MCF 10A (cell line): ENCODE measurements around the gene E2F7. TPM values are rescaled to one million over a fixed set of nuclear protein-coding genes. Genes with fewer than 3 reads are reported as not detected.

Source experiments
- BruUV-seq: library from RNA; stranded (reverse); fragments of 400-500 nt; replicated peaks from 2 replicates; lab custom pipeline; 2021; lab: Mats Ljungman, UMichigan
- CTCF ChIA-PET: fragments of 300-600 bp; sonication (Branson Sonifier 250); formaldehyde crosslinking; extraction: SDS; loops from one replicate; lab custom pipeline; 2021; ENCODE audit warnings: antibody characterized with exemption, inconsistent platforms; lab: Yijun Ruan, JAX
- POLR2A ChIA-PET: fragments of 300-600, 350-650 bp; sonication (Branson Sonifier 250); formaldehyde crosslinking; extraction: SDS; loops from one replicate; lab custom pipeline; 2020; ENCODE audit warnings: antibody characterized with exemption, inconsistent platforms; lab: Yijun Ruan, JAX
- DNase-seq: peaks from one replicate; pipeline ENCODE4 v3.0.0-alpha.2; 2018; ENCODE audit not compliant: unreplicated experiment
- H3K27ac Mint-ChIP-seq: one replicate; pipeline ENCODE4 v1.8.0; 2022; ENCODE audit warnings: mild to moderate bottlenecking, low read depth, mixed read lengths; ENCODE audit not compliant: unreplicated experiment
- H3K27me3 Mint-ChIP-seq: one replicate; pipeline ENCODE4 v1.8.0; 2022; ENCODE audit warnings: mixed read lengths; ENCODE audit not compliant: insufficient read depth, unreplicated experiment
- H3K36me3 Mint-ChIP-seq: one replicate; pipeline ENCODE4 v1.8.0; 2022; ENCODE audit warnings: mild to moderate bottlenecking, moderate library complexity, mixed read lengths; ENCODE audit not compliant: insufficient read depth, unreplicated experiment
- H3K4me1 Mint-ChIP-seq: one replicate; pipeline ENCODE4 v1.8.0; 2022; ENCODE audit warnings: mixed read lengths; ENCODE audit not compliant: insufficient read depth, unreplicated experiment
- H3K4me3 Mint-ChIP-seq: one replicate; pipeline ENCODE4 v1.8.0; 2022; ENCODE audit warnings: mild to moderate bottlenecking, moderate library complexity, mixed read lengths; ENCODE audit not compliant: unreplicated experiment
- H3K9me3 Mint-ChIP-seq: one replicate; pipeline ENCODE4 v1.8.0; 2022; ENCODE audit warnings: mixed read lengths; ENCODE audit not compliant: unreplicated experiment
- intact Hi-C: fragments of 100-400 bp; cut with micrococcal nuclease; formaldehyde crosslinking; loops from 2 replicates; pipeline ENCODE4 v1.14.1; 2022
- total RNA-seq: library from RNA; stranded (reverse); gene quantifications from 2 replicates; pipeline ENCODE4 v1.2.3, GENCODE V29; 2022
- TF ChIP-seq, protein P1 (sequence below): fragments of 200-600 bp; IDR thresholded peaks from one replicate; pipeline ENCODE4 v1.8.0; 2022; ENCODE audit warnings: antibody characterized with exemption, mild to moderate bottlenecking; ENCODE audit not compliant: unreplicated experiment

Gene E2F7
- total RNA-seq, 1 experiment from 2014 or later = 34.4 TPM

DNA sequence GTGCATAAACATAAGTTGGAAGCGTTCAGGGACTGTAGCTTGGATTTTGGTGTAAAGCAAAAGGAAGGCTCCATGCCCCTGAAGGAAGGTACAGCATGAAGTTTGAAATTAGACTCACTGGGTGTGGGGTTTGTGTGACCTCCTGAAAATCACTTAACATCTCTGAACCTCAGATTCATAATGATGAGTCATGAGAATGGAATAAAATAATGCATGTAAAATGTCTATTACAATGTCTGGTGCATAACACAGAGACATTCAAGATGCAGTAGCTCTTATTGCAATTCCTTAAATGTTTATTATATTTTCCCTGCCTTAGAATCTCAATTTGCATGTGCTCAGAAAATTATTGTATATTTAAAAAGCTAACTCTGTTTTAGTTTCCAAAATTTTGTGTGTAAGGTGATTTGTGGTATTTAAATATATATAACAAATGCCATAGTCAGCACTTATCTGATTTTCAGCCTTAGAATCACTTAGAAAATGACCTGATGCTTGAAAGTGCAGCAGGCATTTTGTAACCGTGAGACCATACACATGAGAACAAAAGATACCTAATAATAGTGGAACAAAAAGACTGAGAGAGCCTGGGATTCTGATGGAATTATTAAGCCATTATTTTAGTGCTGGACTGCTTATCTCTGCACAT is 66.3 kb downstream of the E2F7 start:
- no peaks in the 10 kb centered on the region for H3K27me3 Mint-ChIP-seq
- H3K9me3 Mint-ChIP-seq = no peaks in the 10 kb centered on the region
- H3K27ac Mint-ChIP-seq = no peak overlapping the region
- H3K4me3 Mint-ChIP-seq = no peak overlapping the region
- TF ChIP-seq, protein P1, sequence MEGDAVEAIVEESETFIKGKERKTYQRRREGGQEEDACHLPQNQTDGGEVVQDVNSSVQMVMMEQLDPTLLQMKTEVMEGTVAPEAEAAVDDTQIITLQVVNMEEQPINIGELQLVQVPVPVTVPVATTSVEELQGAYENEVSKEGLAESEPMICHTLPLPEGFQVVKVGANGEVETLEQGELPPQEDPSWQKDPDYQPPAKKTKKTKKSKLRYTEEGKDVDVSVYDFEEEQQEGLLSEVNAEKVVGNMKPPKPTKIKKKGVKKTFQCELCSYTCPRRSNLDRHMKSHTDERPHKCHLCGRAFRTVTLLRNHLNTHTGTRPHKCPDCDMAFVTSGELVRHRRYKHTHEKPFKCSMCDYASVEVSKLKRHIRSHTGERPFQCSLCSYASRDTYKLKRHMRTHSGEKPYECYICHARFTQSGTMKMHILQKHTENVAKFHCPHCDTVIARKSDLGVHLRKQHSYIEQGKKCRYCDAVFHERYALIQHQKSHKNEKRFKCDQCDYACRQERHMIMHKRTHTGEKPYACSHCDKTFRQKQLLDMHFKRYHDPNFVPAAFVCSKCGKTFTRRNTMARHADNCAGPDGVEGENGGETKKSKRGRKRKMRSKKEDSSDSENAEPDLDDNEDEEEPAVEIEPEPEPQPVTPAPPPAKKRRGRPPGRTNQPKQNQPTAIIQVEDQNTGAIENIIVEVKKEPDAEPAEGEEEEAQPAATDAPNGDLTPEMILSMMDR = no peak
- no TSS peak for BruUV-seq
- ChIA-PET POLR2A (no interaction called here), CTCF (interaction anchor here (7.1 kb wide), 1 partner anchor 11 kb away, joined by 50 read pairs; no protein-coding TSS in a partner anchor)
- no peak for DNase-seq
- intact Hi-C loops = no loop called here
- no peaks in the 10 kb centered on the region for H3K36me3 Mint-ChIP-seq
- H3K4me1 Mint-ChIP-seq = no peaks in the 10 kb centered on the region

DNA sequence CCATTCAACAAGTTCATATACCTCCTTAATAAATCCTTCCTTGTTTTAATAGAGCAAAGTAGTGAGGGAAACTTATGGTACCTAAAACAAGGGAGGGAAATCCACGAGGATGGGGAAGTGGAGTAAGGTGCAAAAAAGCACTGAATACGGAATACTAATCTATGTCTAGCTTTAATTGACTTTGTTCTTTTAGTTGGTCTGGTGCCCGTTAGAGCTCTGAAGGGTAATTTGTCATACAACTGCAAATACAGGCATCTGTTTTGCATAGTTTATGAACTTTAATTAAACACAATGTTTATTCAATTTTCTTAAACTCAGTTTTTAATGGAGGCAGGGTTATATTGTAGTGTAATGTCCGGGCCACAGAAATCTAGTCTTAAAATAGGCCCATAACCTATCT is 67.0 kb downstream of the E2F7 start:
- H3K9me3 Mint-ChIP-seq = no peaks in the 10 kb centered on the region
- no TSS peak for BruUV-seq
- POLR2A ChIA-PET = no interaction called here

DNA sequence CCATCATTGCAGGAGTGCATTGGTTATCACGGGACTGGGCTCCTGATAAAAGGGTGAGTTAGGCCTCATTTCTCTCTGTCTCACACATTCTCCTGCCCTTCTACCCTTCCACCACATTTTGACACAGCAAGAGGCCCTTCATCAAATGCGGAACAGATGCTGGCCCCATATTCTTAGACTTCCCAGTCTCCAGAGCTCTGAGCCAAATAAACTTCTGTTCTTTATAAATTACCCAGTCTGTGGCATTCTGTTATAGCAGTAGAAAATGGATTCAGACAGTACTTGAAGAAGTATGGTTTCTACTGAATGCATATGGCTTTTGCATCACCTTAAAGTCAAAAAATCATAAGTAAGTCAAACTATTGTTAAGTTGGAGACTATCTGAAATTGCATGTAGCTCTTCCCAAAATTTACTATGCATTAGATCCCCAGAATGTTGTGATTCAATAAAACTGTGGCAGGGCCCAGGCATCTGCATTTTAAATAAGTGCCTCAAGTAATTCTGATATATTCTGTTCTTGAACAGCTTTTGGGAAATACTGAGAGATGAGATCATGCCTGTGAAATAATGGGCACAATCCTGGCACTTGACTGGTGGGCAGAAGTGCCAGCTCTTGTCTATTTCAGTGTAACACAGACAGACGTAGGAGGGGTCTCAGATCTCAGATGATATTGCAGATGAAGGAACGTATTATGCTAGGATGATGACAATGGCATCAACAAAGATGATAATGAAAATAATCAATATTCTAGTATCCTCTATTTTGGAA is 68.2 kb downstream of the E2F7 start:
- Mint-ChIP-seq H3K36me3 (no peaks in the 10 kb centered on the region), H3K27me3 (no peaks in the 10 kb centered on the region), H3K4me3 (no peak overlapping the region), H3K27ac (no peak overlapping the region), H3K4me1 (no peaks in the 10 kb centered on the region), H3K9me3 (no peaks in the 10 kb centered on the region)
- CTCF ChIA-PET = interaction anchor here (0.7 to 7.1 kb wide), 3 partner anchors 13 to 446 kb away, joined by 3 to 50 read pairs (median 3); no protein-coding TSS in a partner anchor
- no TSS peak for BruUV-seq
- TF ChIP-seq, protein P1 = no peak
- no peak for DNase-seq
- POLR2A ChIA-PET = no interaction called here
- intact Hi-C loops = no loop called here

More for the DNA sequence above, 67.0 kb downstream of the E2F7 start:
- no peaks in the 10 kb centered on the region for H3K27me3 Mint-ChIP-seq
- no peak overlapping the region for H3K4me3 Mint-ChIP-seq
- H3K4me1 Mint-ChIP-seq = no peaks in the 10 kb centered on the region
- H3K27ac Mint-ChIP-seq = no peak overlapping the region
- DNase-seq = no peak
- CTCF ChIA-PET = interaction anchor here (7.1 kb wide), 1 partner anchor 12 kb away, joined by 50 read pairs; no protein-coding TSS in a partner anchor
- TF ChIP-seq, protein P1 = no peak
- intact Hi-C loops = no loop called here
- no peaks in the 10 kb centered on the region for H3K36me3 Mint-ChIP-seq

DNA sequence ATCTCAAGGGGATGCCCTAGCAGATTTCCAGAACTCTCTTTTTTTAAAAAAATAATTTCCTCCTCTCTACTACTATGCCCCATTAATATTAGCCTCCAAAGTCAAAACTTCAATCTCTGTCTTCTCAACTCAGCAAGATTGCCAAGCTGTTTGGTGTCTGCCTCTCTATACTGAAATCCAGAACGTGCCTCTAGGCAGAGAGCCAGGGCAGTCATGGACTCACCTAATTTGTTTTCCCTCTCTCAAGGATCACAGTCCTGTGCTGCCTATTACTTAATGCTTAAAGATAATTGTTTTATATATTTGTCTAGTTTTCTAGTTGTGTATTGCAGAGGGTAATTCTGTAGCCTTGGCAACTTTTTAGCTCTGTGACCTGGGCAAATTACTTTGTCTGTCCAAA is 74.7 kb downstream of the E2F7 start:
- intact Hi-C loops = no loop called here
- Mint-ChIP-seq H3K36me3 (no peaks in the 10 kb centered on the region), H3K27ac (no peak overlapping the region), H3K4me1 (no peaks in the 10 kb centered on the region), H3K27me3 (no peaks in the 10 kb centered on the region), H3K9me3 (no peaks in the 10 kb centered on the region), H3K4me3 (no peak overlapping the region)
- TF ChIP-seq, protein P1 = no peak
- BruUV-seq = no TSS peak
- DNase-seq = no peak
- POLR2A ChIA-PET = no interaction called here
- CTCF ChIA-PET = no interaction called here
